Endometrial microvascular endothelial cells (primary cell): ENCODE data around the gene ADARB1. TPM values are rescaled to one million over a fixed set of nuclear protein-coding genes. Genes with fewer than 3 reads are reported as not detected.

Experiments
- in situ Hi-C: cut with HindIII; loops from 2 replicates; pipeline ENCODE4 v1.10.0; 2017; ENCODE audit warnings: low sequenced_read_pairs, low pct_unique_long_range_greater_than_20kb; ENCODE audit errors: inconsistent ontology term
- total RNA-seq: library from RNA; depleted of rRNA; stranded (reverse); fragments of >200 nt; gene quantifications from one replicate; pipeline ENCODE4 v1.2.3, GENCODE V29; 2015; ENCODE audit errors: inconsistent ontology term

ADARB1 gene
- total RNA-seq, 1 donor from 2014 or later: 21.0 TPM

- in situ Hi-C loops: no loop called here
Measured at GRCh38 chr21:45051580-45052434, 22.6 kb upstream of the ADARB1 start.

GRCh38 chr21:45052960-45053359 is 21.4 kb upstream of the ADARB1 start:
- in situ Hi-C loops: no loop called here

- in situ Hi-C loops: no loop called here
Measured at GRCh38 chr21:45053561-45054226, 20.7 kb upstream of the ADARB1 start.

GRCh38 chr21:45054227-45054926 is 20.0 kb upstream of the ADARB1 start:
- in situ Hi-C loops: no loop called here

GRCh38 chr21:45054927-45055612 is 19.3 kb upstream of the ADARB1 start:
- in situ Hi-C loops: no loop called here

- in situ Hi-C loops: no loop called here
Measured at GRCh38 chr21:45055861-45056260, 18.5 kb upstream of the ADARB1 start.

- in situ Hi-C loops: no loop called here
Measured at GRCh38 chr21:45056296-45056904, 18.0 kb upstream of the ADARB1 start.

GRCh38 chr21:45056917-45057560 is 17.3 kb upstream of the ADARB1 start:
- in situ Hi-C loops: no loop called here

GRCh38 chr21:45057886-45058285 is 16.5 kb upstream of the ADARB1 start:
- in situ Hi-C loops: no loop called here

- in situ Hi-C loops: no loop called here
Measured at GRCh38 chr21:45059121-45059520, 15.3 kb upstream of the ADARB1 start.

GRCh38 chr21:45060089-45060488 is 14.3 kb upstream of the ADARB1 start:
- in situ Hi-C loops: no loop called here

GRCh38 chr21:45060675-45061311 is 13.6 kb upstream of the ADARB1 start:
- in situ Hi-C loops: no loop called here

- in situ Hi-C loops: no loop called here
Measured at GRCh38 chr21:45064091-45064490, 10.3 kb upstream of the ADARB1 start.

GRCh38 chr21:45064618-45065399 is 9.6 kb upstream of the ADARB1 start:
- in situ Hi-C loops: no loop called here

GRCh38 chr21:45067462-45068285 is 6.7 kb upstream of the ADARB1 start:
- in situ Hi-C loops: no loop called here

GRCh38 chr21:45069085-45069484 is 5.3 kb upstream of the ADARB1 start:
- in situ Hi-C loops: no loop called here
